ACC112 (cell line): ENCODE data around the gene NEO1.

Experiments used
- H2AFZ ChIP-seq: fragments of 200-600 bp; sonication (generic); one replicate; pipeline ENCODE4 v1.6.0; 2017; ENCODE audit warnings: antibody characterized with exemption, low read length; ENCODE audit not compliant: unreplicated experiment
- H3K27ac ChIP-seq: fragments of 200-600 bp; sonication (generic); 2 replicates; pipeline ENCODE4 v1.5.1; 2014; ENCODE audit warnings: low read depth, mild to moderate bottlenecking, antibody characterized with exemption, low read length, moderate library complexity
- H3K27me3 ChIP-seq: fragments of 200-600 bp; sonication (generic); 2 replicates; pipeline ENCODE4 v1.6.1; 2014; ENCODE audit warnings: mild to moderate bottlenecking, antibody characterized with exemption, low read length, moderate library complexity, mixed read lengths; ENCODE audit not compliant: insufficient read depth
- H3K36me3 ChIP-seq: fragments of 200-600 bp; sonication (generic); 2 replicates; pipeline ENCODE4 v1.6.1; 2016; ENCODE audit warnings: mild to moderate bottlenecking, antibody characterized with exemption, low read length, moderate library complexity, mixed read lengths; ENCODE audit not compliant: insufficient read depth
- H3K4me1 ChIP-seq: fragments of 200-600 bp; sonication (generic); one replicate; pipeline ENCODE4 v1.6.1; 2016; ENCODE audit warnings: low read length, mixed read lengths; ENCODE audit not compliant: insufficient read depth, unreplicated experiment, control insufficient read depth
- H3K4me3 ChIP-seq: fragments of 200-600 bp; sonication (generic); 2 replicates; pipeline ENCODE4 v1.5.1; 2014; ENCODE audit warnings: mild to moderate bottlenecking, low read depth, low read length
- H3K79me2 ChIP-seq: fragments of 200-600 bp; sonication (generic); one replicate; pipeline ENCODE4 v1.6.0; 2016; ENCODE audit warnings: low read length; ENCODE audit not compliant: control insufficient read depth, unreplicated experiment, insufficient read depth

NEO1 gene

GRCh38 chr15:73322665-73323373, 270.6 kb downstream of the NEO1 start:
- Histone ChIP-seq H2AFZ (no peak overlapping the region), H3K4me3 (no peak overlapping the region), H3K4me1 (peaks cover 5% of the 10 kb centered on the region), H3K27ac (no peak overlapping the region), H3K27me3 (peaks cover 12% of the 10 kb centered on the region), H3K79me2 (no peaks in the 10 kb centered on the region), H3K36me3 (no peaks in the 10 kb centered on the region)

- Histone ChIP-seq H3K36me3 (no peaks in the 10 kb centered on the region), H3K27me3 (peaks cover 12% of the 10 kb centered on the region), H3K4me1 (peaks cover 5% of the 10 kb centered on the region), H3K27ac (no peak overlapping the region), H3K4me3 (no peak overlapping the region), H2AFZ (no peak overlapping the region), H3K79me2 (no peaks in the 10 kb centered on the region)
These were observed 271.2 kb downstream of the NEO1 start for GRCh38 chr15:73323374-73323955.

GRCh38 chr15:73323956-73324355, 271.7 kb downstream of the NEO1 start:
- no peaks in the 10 kb centered on the region for H3K79me2 ChIP-seq
- H3K27me3 ChIP-seq, result peaks cover 11% of the 10 kb centered on the region
- H3K4me1 ChIP-seq, result peaks cover 5% of the 10 kb centered on the region
- H3K36me3 ChIP-seq, result no peaks in the 10 kb centered on the region
- no peak overlapping the region for H3K27ac ChIP-seq
- H3K4me3 ChIP-seq, result no peak overlapping the region
- H2AFZ ChIP-seq, result no peak overlapping the region

DNA sequence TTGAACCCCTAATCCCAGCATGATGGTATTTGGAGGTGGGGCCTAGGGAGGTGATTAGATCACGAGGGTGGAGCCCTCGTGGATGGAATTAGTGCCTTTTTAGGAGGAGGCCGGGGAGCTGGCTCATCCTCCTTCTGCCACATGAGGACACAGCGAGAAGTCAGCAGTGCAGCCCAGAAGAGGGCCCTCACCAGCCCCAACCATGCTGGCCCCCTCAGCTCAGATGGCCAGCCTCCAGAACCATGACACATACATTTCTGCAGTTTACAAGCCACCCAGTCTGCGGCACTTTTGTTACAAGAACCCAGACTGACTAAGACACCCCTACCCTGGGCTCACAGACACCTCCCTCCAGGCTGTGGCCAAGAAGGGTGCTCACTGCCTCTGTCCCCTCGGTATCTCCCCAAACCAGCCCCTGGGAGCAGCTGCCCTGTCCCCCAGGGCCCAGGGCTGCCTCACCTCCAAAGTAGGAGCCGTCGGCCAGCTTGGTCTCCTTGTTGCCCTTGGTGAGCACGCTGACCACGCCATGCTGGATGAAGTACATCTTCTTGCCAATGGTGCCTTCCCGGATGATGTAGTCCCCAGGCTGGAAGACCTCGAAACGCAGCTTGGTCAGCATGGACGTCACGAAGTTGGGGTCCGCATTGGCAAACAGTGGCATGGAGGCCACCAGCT, 272.4 kb downstream of the NEO1 start:
- Histone ChIP-seq H3K27ac (no peak overlapping the region), H3K79me2 (no peaks in the 10 kb centered on the region), H2AFZ (no peak overlapping the region), H3K27me3 (0 out of 2 replicates have a peak, but pooled peaks cover 5% of the 10 kb centered on the region), H3K36me3 (no peaks in the 10 kb centered on the region), H3K4me3 (no peak overlapping the region), H3K4me1 (peaks cover 5% of the 10 kb centered on the region)

DNA sequence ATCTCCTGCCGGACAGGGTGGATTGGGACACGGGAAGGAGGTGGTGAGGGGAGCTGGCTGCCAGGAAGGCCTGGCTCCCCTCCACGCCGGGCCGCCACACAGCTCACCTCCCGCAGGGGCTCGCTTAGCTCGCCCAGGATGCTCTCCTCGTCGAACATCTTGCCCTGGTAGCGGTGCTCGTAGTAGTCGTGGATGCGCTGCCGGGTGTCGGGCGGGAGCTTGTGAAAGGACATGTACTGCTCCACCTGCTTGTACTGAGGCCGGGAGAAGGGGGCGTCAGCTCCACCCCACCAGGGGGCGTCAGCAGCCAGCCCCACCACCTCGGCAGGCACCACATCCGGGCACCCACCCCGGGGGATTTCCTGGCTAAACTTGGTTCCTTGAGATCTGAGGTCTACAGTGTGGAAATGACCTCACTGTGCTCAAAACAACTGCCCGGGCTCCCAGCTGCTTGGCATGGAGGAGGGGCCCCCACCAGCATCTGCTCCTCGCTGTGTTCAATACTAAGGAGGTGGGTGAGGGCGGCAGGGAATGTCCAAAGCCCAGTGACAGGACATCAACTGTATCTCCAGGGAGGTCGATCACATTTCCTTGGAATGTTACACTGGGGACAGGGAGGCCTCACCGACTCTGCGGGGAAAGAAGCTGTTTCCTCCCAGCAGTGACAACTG, 273.1 kb downstream of the NEO1 start:
- H3K4me3 ChIP-seq, result no peak overlapping the region
- no peak overlapping the region for H2AFZ ChIP-seq
- H3K36me3 ChIP-seq, result no peaks in the 10 kb centered on the region
- 0 out of 2 replicates have a peak, but pooled peaks cover 5% of the 10 kb centered on the region for H3K27me3 ChIP-seq
- H3K27ac ChIP-seq, result no peak overlapping the region
- no peaks in the 10 kb centered on the region for H3K79me2 ChIP-seq
- H3K4me1 ChIP-seq, result peaks cover 5% of the 10 kb centered on the region

GRCh38 chr15:73326157-73326556, 273.9 kb downstream of the NEO1 start:
- no peak overlapping the region for H3K27ac ChIP-seq
- no peak overlapping the region for H2AFZ ChIP-seq
- no peak overlapping the region for H3K4me3 ChIP-seq
- no peaks in the 10 kb centered on the region for H3K79me2 ChIP-seq
- H3K36me3 ChIP-seq, result no peaks in the 10 kb centered on the region
- peaks cover 5% of the 10 kb centered on the region for H3K4me1 ChIP-seq
- H3K27me3 ChIP-seq, result no peaks in the 10 kb centered on the region

DNA sequence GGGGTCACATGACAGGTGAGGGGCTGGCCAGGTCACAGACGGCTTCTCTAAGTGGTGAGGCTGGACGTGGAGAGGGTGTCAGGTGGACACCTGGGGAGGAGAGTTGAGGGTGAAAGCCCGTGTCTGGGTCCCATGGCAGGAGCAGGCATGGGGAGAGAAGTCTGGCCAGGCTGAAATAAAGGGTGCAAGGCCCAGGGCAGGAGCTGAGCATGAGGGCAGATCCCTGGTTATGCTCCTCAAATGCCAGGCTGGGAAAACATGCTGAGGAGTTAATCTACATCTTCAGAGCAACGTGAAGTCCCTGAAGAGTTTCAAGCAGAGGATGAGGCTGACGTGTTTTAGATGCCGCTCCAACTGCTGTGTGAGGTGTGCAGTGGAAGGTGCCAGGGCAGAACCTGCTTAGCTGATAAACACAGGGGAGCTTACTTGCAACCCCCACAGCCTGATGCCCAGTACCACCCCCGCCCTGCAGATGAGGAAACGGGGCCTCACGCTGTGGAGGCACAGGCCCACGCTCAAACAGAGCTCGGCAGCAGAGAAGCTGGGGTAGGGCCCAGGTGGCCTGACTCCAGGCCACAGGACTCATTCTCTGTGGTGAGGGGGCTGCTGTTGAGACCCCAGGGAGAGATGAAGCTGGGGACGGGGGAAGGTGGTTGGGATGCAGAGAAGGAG, 276.0 kb downstream of the NEO1 start:
- H3K27me3 ChIP-seq, result no peaks in the 10 kb centered on the region
- no peak overlapping the region for H3K27ac ChIP-seq
- H2AFZ ChIP-seq, result no peak overlapping the region
- peaks cover 5% of the 10 kb centered on the region for H3K4me1 ChIP-seq
- H3K79me2 ChIP-seq, result no peaks in the 10 kb centered on the region
- H3K4me3 ChIP-seq, result no peak overlapping the region
- no peaks in the 10 kb centered on the region for H3K36me3 ChIP-seq

DNA sequence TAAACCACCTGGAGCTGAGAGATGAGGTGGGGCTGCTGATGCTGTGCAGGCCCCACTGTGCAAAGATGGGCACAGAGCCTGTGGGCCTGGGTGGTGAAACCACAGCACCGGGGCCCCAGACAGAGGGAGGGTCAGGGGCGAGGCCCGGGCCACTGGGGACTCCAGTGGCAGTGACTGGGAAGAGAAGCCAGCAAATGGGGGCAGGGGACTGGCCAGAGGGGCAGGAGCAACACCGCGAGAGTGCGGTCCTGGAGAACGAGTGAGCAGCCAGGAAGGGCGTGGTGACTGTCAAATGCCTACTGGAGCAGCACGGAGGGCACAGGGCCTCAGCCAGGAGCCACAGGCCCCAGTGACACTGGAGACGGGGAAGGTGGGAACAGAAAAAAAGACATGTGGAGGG, 276.7 kb downstream of the NEO1 start:
- Histone ChIP-seq H3K27ac (no peak overlapping the region), H2AFZ (no peak overlapping the region), H3K36me3 (no peaks in the 10 kb centered on the region), H3K27me3 (no peaks in the 10 kb centered on the region), H3K4me3 (no peak overlapping the region), H3K79me2 (no peaks in the 10 kb centered on the region), H3K4me1 (peaks cover 5% of the 10 kb centered on the region)

DNA sequence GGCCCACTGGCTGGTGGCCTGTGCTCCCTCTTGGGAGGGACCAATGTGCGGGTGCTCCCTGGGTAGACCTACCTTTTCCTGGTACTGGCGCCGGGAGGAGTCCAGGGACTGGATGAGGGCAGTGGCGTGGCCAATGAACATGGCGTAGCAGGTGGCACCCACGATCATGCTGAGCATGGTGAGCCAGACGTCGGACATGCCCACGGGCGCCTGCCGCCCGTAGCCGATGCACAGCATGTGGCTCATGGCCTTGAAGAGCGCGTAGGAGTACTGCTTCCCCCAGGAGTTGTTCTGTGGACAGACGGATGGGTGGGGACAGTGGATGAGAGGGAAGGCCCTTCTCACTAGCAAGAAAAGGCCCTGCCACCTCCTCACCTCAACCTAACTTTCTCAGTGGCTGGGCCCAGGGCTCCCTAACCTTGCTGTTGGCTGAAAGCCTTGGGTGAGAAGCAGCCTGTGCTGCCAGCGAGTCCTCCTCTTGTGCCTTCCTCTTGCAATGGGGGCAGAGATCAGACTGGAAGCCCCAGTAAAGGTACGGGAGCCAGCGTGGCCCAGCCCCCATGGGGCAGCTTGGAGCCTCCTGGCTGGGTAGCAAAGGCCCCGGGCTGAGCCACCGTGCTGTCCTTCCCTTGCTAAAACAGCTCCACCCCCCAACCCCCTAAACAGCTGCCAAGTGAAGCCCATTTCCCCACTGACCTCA, 277.4 kb downstream of the NEO1 start:
- H3K36me3 ChIP-seq, result no peaks in the 10 kb centered on the region
- H3K4me1 ChIP-seq, result peaks cover 5% of the 10 kb centered on the region
- no peaks in the 10 kb centered on the region for H3K27me3 ChIP-seq
- H3K4me3 ChIP-seq, result no peak overlapping the region
- H3K79me2 ChIP-seq, result no peaks in the 10 kb centered on the region
- no peak overlapping the region for H3K27ac ChIP-seq
- no peak overlapping the region for H2AFZ ChIP-seq
